Endothelial cell (in vitro differentiated cells): ENCODE measurements around the gene ZMPSTE24. TPM values are rescaled to one million over a fixed set of nuclear protein-coding genes. Genes with fewer than 3 reads are reported as not detected.
A peak's percentile ranks its signal among the peaks of the same experiment; 100 is the strongest.

Experiments used
- DNase-seq: peaks from one replicate; pipeline ENCODE4 v3.0.0; 2021; ENCODE audit warnings: low spot score
- H3K27ac Mint-ChIP-seq: one replicate; pipeline ENCODE4 v1.8.0; 2021; ENCODE audit warnings: mixed read lengths, inconsistent platforms; ENCODE audit not compliant: unreplicated experiment
- H3K27me3 Mint-ChIP-seq: one replicate; pipeline ENCODE4 v1.8.0; 2021; ENCODE audit warnings: mild to moderate bottlenecking, moderate library complexity, mixed read lengths, inconsistent platforms; ENCODE audit not compliant: unreplicated experiment
- H3K36me3 Mint-ChIP-seq: one replicate; pipeline ENCODE4 v1.8.0; 2021; ENCODE audit warnings: mild to moderate bottlenecking, low read depth, mixed read lengths, inconsistent platforms; ENCODE audit not compliant: unreplicated experiment
- H3K4me1 Mint-ChIP-seq: one replicate; pipeline ENCODE4 v1.8.0; 2021; ENCODE audit warnings: mild to moderate bottlenecking, mixed read lengths, inconsistent platforms; ENCODE audit not compliant: unreplicated experiment
- H3K4me3 Mint-ChIP-seq: one replicate; pipeline ENCODE4 v1.8.0; 2021; ENCODE audit warnings: mild to moderate bottlenecking, mixed read lengths, inconsistent platforms; ENCODE audit not compliant: unreplicated experiment
- H3K9me3 Mint-ChIP-seq: one replicate; pipeline ENCODE4 v1.8.0; 2021; ENCODE audit warnings: mixed read lengths, inconsistent platforms; ENCODE audit not compliant: unreplicated experiment
- CTCF ChIP-seq: fragments of 200-600 bp; sonication (generic); IDR thresholded peaks from one replicate; pipeline ENCODE4 v1.5.0; 2021; ENCODE audit warnings: antibody characterized with exemption; ENCODE audit not compliant: unreplicated experiment
- total RNA-seq: library from RNA; stranded (reverse); fragmentation: NEBNext Ultra II Directional; extraction: Animal tissue kit (Norgen Biotek cat#: 25700); gene quantifications from one replicate; pipeline ENCODE4 v1.2.1, GENCODE V29; 2021; ENCODE audit not compliant: unreplicated experiment

ZMPSTE24 gene
- total RNA-seq, 1 donor from 2014 or later, result 32.9 TPM

GRCh38 chr1:40299366-40300248 lies 41.6 kb downstream of the ZMPSTE24 start:
- Mint-ChIP-seq H3K9me3 (no peaks in the 10 kb centered on the region), H3K4me3 (no peak overlapping the region), H3K36me3 (no peaks in the 10 kb centered on the region), H3K27me3 (peaks cover 2% of the 10 kb centered on the region), H3K4me1 (no peaks in the 10 kb centered on the region), H3K27ac (no peak overlapping the region)
- TF ChIP-seq CTCF, result no peak
- DNase-seq, result no peak

- no peaks in the 10 kb centered on the region for H3K36me3 Mint-ChIP-seq
- no peak overlapping the region for H3K4me3 Mint-ChIP-seq
- TF ChIP-seq CTCF, result no peak
- no peaks in the 10 kb centered on the region for H3K4me1 Mint-ChIP-seq
- H3K27ac Mint-ChIP-seq, result no peak overlapping the region
- DNase-seq, result no peak
- no peaks in the 10 kb centered on the region for H3K9me3 Mint-ChIP-seq
- peaks cover 2% of the 10 kb centered on the region for H3K27me3 Mint-ChIP-seq
Measured at GRCh38 chr1:40300249-40300567, 42.2 kb downstream of the ZMPSTE24 start.

- H3K9me3 Mint-ChIP-seq, result no peaks in the 10 kb centered on the region
- no peak overlapping the region for H3K27ac Mint-ChIP-seq
- no peaks in the 10 kb centered on the region for H3K36me3 Mint-ChIP-seq
- DNase-seq, result no peak
- no peak for TF ChIP-seq CTCF
- H3K4me3 Mint-ChIP-seq, result no peak overlapping the region
- no peaks in the 10 kb centered on the region for H3K4me1 Mint-ChIP-seq
- H3K27me3 Mint-ChIP-seq, result peaks cover 2% of the 10 kb centered on the region
Measured at GRCh38 chr1:40300651-40301050, 42.6 kb downstream of the ZMPSTE24 start.

GRCh38 chr1:40301066-40301465 lies 43.0 kb downstream of the ZMPSTE24 start:
- H3K27me3 Mint-ChIP-seq, result peaks cover 2% of the 10 kb centered on the region
- DNase-seq, result no peak
- H3K4me1 Mint-ChIP-seq, result no peaks in the 10 kb centered on the region
- no peak for TF ChIP-seq CTCF
- no peaks in the 10 kb centered on the region for H3K9me3 Mint-ChIP-seq
- no peak overlapping the region for H3K27ac Mint-ChIP-seq
- no peaks in the 10 kb centered on the region for H3K36me3 Mint-ChIP-seq
- H3K4me3 Mint-ChIP-seq, result no peak overlapping the region

- Mint-ChIP-seq H3K4me3 (no peak overlapping the region), H3K36me3 (no peaks in the 10 kb centered on the region), H3K9me3 (no peaks in the 10 kb centered on the region), H3K27ac (peak overlapping the region; percentile 16), H3K4me1 (no peaks in the 10 kb centered on the region), H3K27me3 (peaks cover 2% of the 10 kb centered on the region)
- no peak for DNase-seq
- TF ChIP-seq CTCF, result no peak
Measured at GRCh38 chr1:40301541-40302299, 43.7 kb downstream of the ZMPSTE24 start.
